Right lobe of liver (tissue), 6 donors: ENCODE data around the gene SERP1. TPM values are rescaled to one million over a fixed set of nuclear protein-coding genes. Genes with fewer than 3 reads are reported as not detected.

Experiments
- ATAC-seq, 4 donors: fragments of 200-7000 bp; cut with Tn5 transposase; one replicate each; pipeline ENCODE4 v1.9.1; 2020; ENCODE audit warnings: mild to moderate bottlenecking in 4 of 4, moderate library complexity in 4 of 4
- DNase-seq, 3 donors: peaks; one replicate each; pipeline ENCODE4 v3.0.0-alpha.2; 2020
- H3K27ac ChIP-seq, 3 donors: fragments of 200-600 bp; one replicate each; pipeline ENCODE4 v1.8.0; 2022
- H3K27me3 ChIP-seq, 2 donors: fragments of 200-600 bp; one replicate each; pipeline ENCODE4 v1.8.0; 2022
- H3K36me3 ChIP-seq, 4 donors: fragments of 200-600 bp; sonication (generic) in 1 of 4; one replicate each; pipeline versions ENCODE4 v1.5.1 to v1.8.0; 2017 to 2022; ENCODE audit warnings: control low read depth in 1 of 4
- H3K4me1 ChIP-seq, 4 donors: fragments of 200-600 bp; sonication (generic) in 1 of 4; one replicate each; pipeline versions ENCODE4 v1.5.1 to v1.8.0; 2017 to 2022; ENCODE audit warnings: control low read depth in 1 of 4
- H3K4me3 ChIP-seq, 3 donors: fragments of 200-600 bp; one replicate each; pipeline ENCODE4 v1.8.0; 2022
- H3K9me3 ChIP-seq, 4 donors: fragments of 200-600 bp; sonication (generic) in 1 of 4; one replicate each; pipeline versions ENCODE4 v1.5.1 to v1.8.0; 2017 to 2022; ENCODE audit warnings: control low read depth in 1 of 4
- CTCF ChIP-seq, 4 donors: fragments of 200-600 bp in 3 of 4; fragments of 450-650 bp in 1 of 4; IDR thresholded peaks; one replicate each; pipeline versions ENCODE4 v1.5.1 to v1.8.0; 2016 to 2022; ENCODE audit warnings: antibody characterized with exemption in 4 of 4, mild to moderate bottlenecking in 2 of 4
- POLR2A ChIP-seq: fragments of 450-650 bp; IDR thresholded peaks from one replicate; pipeline ENCODE4 v1.6.1; 2017; ENCODE audit warnings: antibody characterized with exemption, mild to moderate bottlenecking
- WGBS: methylation state at CpG from one replicate; pipeline ENCODE4 v1.1.6; 2018; ENCODE audit warnings: low coverage, low lambda C conversion rate; ENCODE audit not compliant: insufficient coverage; ENCODE audit errors: missing lambda C conversion rate; 5-methylcytosine and 5-hydroxymethylcytosine counted together
- intact Hi-C, 2 donors: fragments of 100-400 bp; cut with DNase I; formaldehyde crosslinking; loops; one replicate each; pipeline versions ENCODE4 v1.11.2 to v1.14.1; 2022
- total RNA-seq, 6 experiments: library from RNA; depleted of rRNA in 2 of 6; stranded (reverse); fragments of >200 nt in 2 of 6; fragmentation: NEBNext Ultra II Directional in 3 of 6; extraction: Animal tissue kit (Norgen Biotek cat#: 25700) in 3 of 6; gene quantifications; one replicate each; pipeline versions ENCODE4 v1.1.0 to v1.2.4, GENCODE V29; 2016 to 2023
- donor health status: DM: no; HTN: yes; CAD: no.
- donor health status: DM: no; HTN: no; CAD: no.
- donor health status: DM: no; HTN: no; CAD: no.
- donor health status: DM: no; HTN: yes; CAD: no.
- donor health status: DM: no; HTN: yes; CAD: no.

The SERP1 gene
- total RNA-seq, 6 experiments from 2014 or later, result 65.6 to 367 (median 92.4) TPM

DNA sequence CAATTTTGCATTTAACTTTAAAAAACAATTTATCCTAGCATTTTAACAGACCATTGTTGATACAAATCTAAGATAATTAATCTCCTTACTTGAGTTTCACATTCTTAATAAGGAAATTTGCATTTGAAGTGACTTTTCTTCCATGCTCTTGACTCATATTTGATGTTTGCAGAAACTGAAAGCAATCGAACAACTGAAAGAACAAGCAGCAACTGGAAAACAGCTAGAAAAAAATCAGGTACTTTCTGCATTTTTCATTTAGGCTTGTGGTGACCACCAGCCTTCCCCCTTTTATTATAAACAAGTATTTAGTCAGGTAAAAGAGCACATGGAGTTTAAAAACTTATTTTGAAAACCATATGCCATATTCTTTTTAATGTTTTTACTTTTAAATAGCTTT, 36.7 kb upstream of the SERP1 start:
- no peak overlapping the region for H3K27ac ChIP-seq
- no peaks in the 10 kb centered on the region for H3K9me3 ChIP-seq
- intact Hi-C loops, result no loop called here
- no peaks in the 10 kb centered on the region for H3K27me3 ChIP-seq
- no peak for TF ChIP-seq POLR2A
- no peak for TF ChIP-seq CTCF (IDR thresholded peaks at IDR 0.05)
- DNase-seq, result no peak
- H3K36me3 ChIP-seq, result peaks cover 0 to 42% (median 13%) of the 10 kb centered on the region in 4 donors
- WGBS, result 59% methylated on average over 1 of the region's 1 CpG
- H3K4me3 ChIP-seq, result no peak overlapping the region
- no peaks in the 10 kb centered on the region for H3K4me1 ChIP-seq
- no peak for ATAC-seq

DNA sequence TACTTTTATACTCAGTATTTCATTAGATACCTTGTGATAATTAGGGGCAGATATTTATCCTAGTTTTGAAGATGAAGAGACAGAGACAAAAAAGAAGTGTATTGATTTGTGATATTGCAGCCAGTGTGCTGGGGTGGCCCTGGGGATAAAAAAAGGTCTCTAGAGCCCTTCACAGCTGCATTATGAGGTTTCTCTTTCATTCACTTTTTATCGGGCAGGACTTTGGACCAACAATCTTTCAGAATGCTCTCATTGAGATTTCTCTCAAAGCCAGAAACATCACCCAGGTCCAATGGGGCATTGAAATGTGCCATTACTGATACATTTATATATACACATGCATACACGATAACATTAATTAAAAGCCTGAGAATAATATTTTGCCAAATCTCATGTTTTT, 36.3 kb upstream of the SERP1 start:
- ATAC-seq, result peak in 1 of 4 donors; percentile 46
- intact Hi-C loops, result no loop called here

GRCh38 chr3:150581174-150581573, 34.9 kb upstream of the SERP1 start:
- Histone ChIP-seq H3K27me3 (no peaks in the 10 kb centered on the region), H3K36me3 (peaks cover 0 to 45% (median 14%) of the 10 kb centered on the region in 4 donors), H3K4me1 (no peaks in the 10 kb centered on the region), H3K9me3 (no peaks in the 10 kb centered on the region), H3K27ac (no peak overlapping the region), H3K4me3 (no peak overlapping the region)
- no peak for DNase-seq
- no peak for ATAC-seq
- intact Hi-C loops, result no loop called here
- no peak for TF ChIP-seq CTCF (IDR thresholded peaks at IDR 0.05)
- TF ChIP-seq POLR2A, result no peak

More for the DNA sequence above, 36.3 kb upstream of the SERP1 start:
- TF ChIP-seq CTCF (IDR thresholded peaks at IDR 0.05) (no peak), POLR2A (no peak)
- 61% methylated on average over 2 of the region's 2 CpGs for WGBS
- H3K9me3 ChIP-seq, result no peaks in the 10 kb centered on the region
- H3K27me3 ChIP-seq, result no peaks in the 10 kb centered on the region
- H3K4me1 ChIP-seq, result no peaks in the 10 kb centered on the region
- H3K4me3 ChIP-seq, result no peak overlapping the region
- no peak overlapping the region for H3K27ac ChIP-seq
- DNase-seq, result no peak
- H3K36me3 ChIP-seq, result peaks cover 0 to 42% (median 13%) of the 10 kb centered on the region in 4 donors

GRCh38 chr3:150577855-150578254, 31.6 kb upstream of the SERP1 start:
- peak in 1 of 4 donors; percentile 28 for ATAC-seq
- Histone ChIP-seq H3K4me1 (no peaks in the 10 kb centered on the region), H3K27ac (no peak overlapping the region), H3K27me3 (no peaks in the 10 kb centered on the region), H3K9me3 (no peaks in the 10 kb centered on the region), H3K36me3 (peaks cover 0 to 43% (median 8%) of the 10 kb centered on the region in 4 donors), H3K4me3 (no peak overlapping the region)
- TF ChIP-seq CTCF (IDR thresholded peaks at IDR 0.05), result peak in 2 of 4 donors; percentile 8 to 12
- TF ChIP-seq POLR2A, result no peak
- DNase-seq, result no peak
- 44% methylated on average over 1 of the region's 1 CpG for WGBS
- intact Hi-C loops, result no loop called here

- intact Hi-C loops, result no loop called here
- DNase-seq, result no peak
- Histone ChIP-seq H3K9me3 (no peaks in the 10 kb centered on the region), H3K36me3 (peaks cover 0 to 48% (median 8%) of the 10 kb centered on the region in 4 donors), H3K27ac (no peak overlapping the region), H3K4me1 (no peaks in the 10 kb centered on the region), H3K27me3 (no peaks in the 10 kb centered on the region), H3K4me3 (no peak overlapping the region)
- 86% methylated on average over 1 of the region's 1 CpG for WGBS
- no peak for ATAC-seq
- TF ChIP-seq POLR2A (no peak), CTCF (IDR thresholded peaks at IDR 0.05) (no peak)
These were observed 21.0 kb upstream of the SERP1 start for GRCh38 chr3:150567328-150567727.
